Right ventricle myocardium superior (tissue), 1 donor: ENCODE data around the gene HNRNPA3. TPM values are rescaled to one million over a fixed set of nuclear protein-coding genes. Genes with fewer than 3 reads are reported as not detected.
"Not testable (repeated sequence)": the region's sequence is repeated elsewhere in the genome, so short reads cannot be mapped to it uniquely, and the experiment has no call there.

Experiments used
- ATAC-seq: fragments of 200-7000 bp; cut with Tn5 transposase; one replicate; pipeline ENCODE4 v1.9.1; 2020; ENCODE audit warnings: mild to moderate bottlenecking; ENCODE audit not compliant: poor library complexity
- DNase-seq: peaks from one replicate; pipeline ENCODE4 v3.0.0-alpha.2; 2020
- intact Hi-C: fragments of 100-400 bp; cut with DNase I; formaldehyde crosslinking; loops from one replicate; pipeline ENCODE4 v1.11.2; 2022
- microRNA-seq: library from miRNA; unstranded; fragments of <30 nt; microRNA quantifications from one replicate; pipeline ENCODE4 v1.2.0, GENCODE V29; 2020
- total RNA-seq: library from RNA; stranded (reverse); fragmentation: NEBNext Ultra II Directional; extraction: Animal tissue kit (Norgen Biotek cat#: 25700); gene quantifications from one replicate; pipeline ENCODE4 v1.2.1, GENCODE V29; 2021
- donor health status: DM: no; HTN: yes; CAD: no; lungs with severe emphysema.

Gene HNRNPA3
- total RNA-seq, 1 donor from 2014 or later: 64.5 TPM

GRCh38 chr2:177264209-177264692 lies 51.7 kb downstream of the HNRNPA3 start:
- no peak for DNase-seq
- intact Hi-C loops: loop anchor here (5.0 kb wide), 1 partner anchor 68 kb away; no protein-coding TSS in a partner anchor
- peak; percentile 28 for ATAC-seq

DNA sequence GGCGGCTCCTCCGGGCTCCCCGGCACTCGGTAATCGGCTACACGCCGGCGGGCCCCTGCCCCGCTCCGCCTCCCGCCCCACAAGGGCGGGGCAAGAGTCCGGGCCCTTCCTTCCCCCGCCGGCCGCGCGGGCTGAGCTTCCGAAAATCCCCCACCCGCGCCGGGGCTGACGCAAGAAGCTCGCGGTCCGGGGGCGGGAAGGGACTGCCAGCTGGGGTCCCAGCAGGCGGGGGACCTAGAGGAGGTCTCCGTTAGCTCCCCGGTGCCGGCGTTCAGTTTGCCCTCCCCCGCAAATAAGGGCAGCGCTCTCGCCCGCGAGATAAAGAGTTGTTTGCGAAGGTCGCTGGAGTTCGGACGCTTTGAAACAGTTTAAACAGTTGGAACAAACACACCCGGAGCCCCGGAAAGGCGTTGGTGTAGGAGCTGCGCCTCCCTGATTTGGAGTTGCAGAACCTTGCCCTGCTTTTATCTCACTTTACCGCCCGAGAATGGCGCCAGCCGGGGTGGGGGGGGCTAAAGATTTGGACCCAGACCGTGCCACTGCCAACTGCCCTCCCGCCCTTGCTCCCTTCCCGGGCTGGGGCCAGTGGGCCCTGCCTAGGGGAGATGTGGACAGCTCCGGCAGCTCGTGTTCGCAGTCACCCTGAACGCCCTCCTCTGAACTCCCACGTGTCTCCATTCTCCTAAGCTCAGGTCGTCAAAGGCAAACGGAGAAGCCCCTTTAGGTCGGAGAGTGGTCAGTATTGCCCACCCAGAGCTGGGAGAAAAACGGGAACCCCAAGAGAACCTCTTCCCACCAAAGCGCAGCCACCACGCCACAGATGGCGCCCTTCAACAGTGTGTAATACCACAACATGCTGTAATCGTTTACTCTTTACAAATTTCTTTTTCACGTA lies 52.3 kb downstream of the HNRNPA3 start, which contains the start of gene NFE2L2:
Gene NFE2L2 (minus strand): TSS at position 35 of the 895 bp plus-strand sequence. CDS start 151 bp downstream, outside the sequence.
- ATAC-seq (peak; percentile 87), DNase-seq (peak; percentile 96)
- intact Hi-C loops: loop anchor here (5.0 kb wide), 1 partner anchor 67 kb away; no protein-coding TSS in a partner anchor

- ATAC-seq (no peak), DNase-seq (no peak)
- intact Hi-C loops: no loop called here
Measured at GRCh38 chr2:177265824-177266817, 53.5 kb downstream of the HNRNPA3 start.

- DNase-seq, ATAC-seq, intact Hi-C loops: not testable (repeated sequence)
Measured at GRCh38 chr2:177266955-177267354, 54.4 kb downstream of the HNRNPA3 start.

DNA sequence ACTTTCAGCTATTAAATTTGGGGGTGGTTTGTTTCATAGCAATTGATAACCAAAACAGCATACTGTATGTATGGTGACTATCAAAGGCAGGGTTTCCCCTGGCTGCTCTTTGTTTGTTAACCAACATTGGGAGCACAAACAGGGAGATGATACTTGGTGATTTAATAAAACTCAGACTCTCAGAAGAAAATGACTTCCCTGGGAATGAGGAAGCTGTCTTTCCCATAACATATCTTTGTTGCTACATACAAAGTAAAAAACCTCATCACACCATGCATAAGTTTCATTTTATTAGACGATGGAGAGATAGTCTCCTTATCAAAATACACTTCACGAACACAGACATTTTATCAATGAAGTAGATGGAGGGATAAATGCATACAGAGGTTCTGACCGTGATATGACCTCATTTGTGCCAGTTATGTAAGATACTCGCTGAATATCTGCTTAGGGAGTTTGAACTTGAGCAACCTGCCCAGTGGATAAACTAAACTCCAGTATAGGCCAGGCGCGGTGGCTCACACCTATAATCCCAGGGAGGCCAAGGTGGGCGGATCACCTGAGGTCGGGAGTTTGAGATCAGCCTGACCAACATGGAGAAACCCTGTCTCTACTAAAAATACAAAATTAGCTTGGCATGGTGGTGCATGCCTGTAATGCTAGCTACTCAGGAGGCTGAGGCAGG lies 55.7 kb downstream of the HNRNPA3 start:
- DNase-seq (no peak), ATAC-seq (no peak)
- intact Hi-C loops: no loop called here

DNA sequence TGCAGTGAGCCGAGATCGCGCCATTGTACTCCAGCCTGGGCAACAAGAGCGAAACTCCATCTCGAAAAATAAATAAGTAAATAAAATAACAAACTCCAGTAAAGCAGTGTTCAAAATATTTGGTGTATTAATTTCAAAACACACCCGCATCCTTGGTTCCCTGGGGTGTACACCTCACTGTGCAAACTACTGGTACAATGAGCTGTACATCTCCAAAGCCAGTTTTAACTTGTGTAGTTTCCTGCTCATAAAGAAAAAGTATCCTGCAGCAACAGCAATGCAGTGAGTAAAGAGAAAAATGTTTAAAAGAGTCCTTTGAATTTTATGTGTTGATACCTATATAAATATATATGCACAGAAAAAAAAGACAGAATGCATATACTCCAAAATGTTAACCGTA lies 56.3 kb downstream of the HNRNPA3 start:
- intact Hi-C loops: no loop called here
- no peak for DNase-seq
- no peak for ATAC-seq

DNA sequence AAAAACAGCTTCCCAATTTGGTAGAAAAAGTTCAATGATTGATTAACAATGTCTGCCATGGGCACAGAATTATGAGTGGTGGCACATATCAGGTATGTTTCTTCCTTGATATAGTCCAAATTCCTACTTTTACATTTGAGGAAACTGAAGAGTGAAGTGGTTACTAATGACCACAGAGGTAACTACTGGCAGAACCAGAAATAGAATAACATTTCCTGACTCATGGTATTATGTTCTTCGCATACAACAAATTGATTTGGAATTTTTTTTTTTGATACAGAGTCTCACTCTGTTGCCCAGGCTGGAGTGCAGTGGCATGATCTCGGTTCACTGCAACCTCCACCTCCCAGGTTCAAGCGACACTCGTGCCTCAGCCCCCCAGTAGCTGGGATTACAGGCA lies 57.9 kb downstream of the HNRNPA3 start:
- DNase-seq (no peak), ATAC-seq (no peak)
- intact Hi-C loops: no loop called here

GRCh38 chr2:177271981-177272666 lies 59.5 kb downstream of the HNRNPA3 start:
- ATAC-seq: no peak
- intact Hi-C loops: no loop called here
- DNase-seq: no peak

DNA sequence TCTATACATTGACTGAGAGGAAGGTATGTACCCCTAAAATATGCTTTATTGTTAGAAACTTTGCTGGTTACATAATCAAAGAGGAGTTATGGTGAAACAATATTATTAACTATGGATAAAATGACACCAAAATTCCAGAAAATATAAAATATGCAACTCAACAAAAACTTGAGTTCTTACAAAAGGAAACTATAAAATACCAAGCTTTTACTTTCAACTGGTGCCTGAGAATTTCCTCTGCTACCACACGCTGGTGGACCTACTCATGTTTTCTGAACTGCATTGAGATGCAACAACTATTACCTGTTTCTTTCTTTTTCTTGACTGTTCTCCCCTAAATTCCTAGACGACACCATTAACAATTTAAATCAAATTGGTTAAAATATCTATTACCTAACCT lies 60.2 kb downstream of the HNRNPA3 start:
- intact Hi-C loops: no loop called here
- no peak for ATAC-seq
- DNase-seq: no peak

DNA sequence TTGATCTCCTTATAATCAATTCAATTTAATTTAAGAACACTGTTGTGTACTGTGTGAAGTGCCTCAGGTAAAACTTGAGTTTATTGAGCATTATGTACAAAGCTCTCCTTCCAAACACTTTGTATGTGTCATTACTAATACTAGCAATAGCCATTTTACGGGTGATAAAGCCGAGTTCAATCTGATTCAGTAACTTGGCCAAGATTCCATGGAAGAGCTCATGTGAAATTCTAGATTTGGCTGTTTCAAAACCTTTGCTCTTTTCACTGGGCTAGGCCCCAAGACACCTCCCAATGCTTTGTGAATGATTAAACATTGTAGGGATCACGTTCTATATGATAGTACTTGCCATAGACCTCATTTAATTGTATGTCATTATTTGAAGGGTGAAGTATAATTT lies 60.8 kb downstream of the HNRNPA3 start:
- DNase-seq: no peak
- ATAC-seq: peak; percentile 30
- intact Hi-C loops: no loop called here

Small RNA genes lying within 50 kb of the gene (microRNA-seq; reads per million reads assigned to microRNA genes)
- gene MIR3128: not detected

Other genes starting within 250 kb of the HNRNPA3 start
- 45.8 TPM for gene NFE2L2, start 51.9 kb downstream of the HNRNPA3 start, total RNA-seq
- gene AGPS, start 180.0 kb downstream of the HNRNPA3 start, total RNA-seq: 27.7 TPM